ENCODE measurements around the gene POLR3B.

DNA sequence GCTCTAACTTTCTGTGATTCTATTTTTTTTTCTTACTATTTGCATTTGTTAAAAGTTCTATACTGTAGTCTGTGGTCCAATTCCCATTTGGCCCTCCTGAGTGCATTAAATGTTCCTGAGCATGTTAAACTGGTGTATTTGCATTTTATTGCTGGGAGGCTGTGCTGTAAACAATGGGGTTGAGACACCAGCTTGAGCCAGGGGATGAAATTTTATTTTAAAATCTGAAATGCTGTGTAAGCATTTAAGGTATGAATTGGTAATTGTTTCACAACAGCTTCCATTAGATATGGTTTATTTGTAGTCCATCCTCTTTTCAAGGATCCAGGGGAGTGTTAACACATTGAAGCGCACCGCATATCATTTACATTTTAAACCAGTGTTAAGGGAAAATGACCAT lies 135.3 kb downstream of the POLR3B start:
- TF ChIP-seq, protein P1, sequence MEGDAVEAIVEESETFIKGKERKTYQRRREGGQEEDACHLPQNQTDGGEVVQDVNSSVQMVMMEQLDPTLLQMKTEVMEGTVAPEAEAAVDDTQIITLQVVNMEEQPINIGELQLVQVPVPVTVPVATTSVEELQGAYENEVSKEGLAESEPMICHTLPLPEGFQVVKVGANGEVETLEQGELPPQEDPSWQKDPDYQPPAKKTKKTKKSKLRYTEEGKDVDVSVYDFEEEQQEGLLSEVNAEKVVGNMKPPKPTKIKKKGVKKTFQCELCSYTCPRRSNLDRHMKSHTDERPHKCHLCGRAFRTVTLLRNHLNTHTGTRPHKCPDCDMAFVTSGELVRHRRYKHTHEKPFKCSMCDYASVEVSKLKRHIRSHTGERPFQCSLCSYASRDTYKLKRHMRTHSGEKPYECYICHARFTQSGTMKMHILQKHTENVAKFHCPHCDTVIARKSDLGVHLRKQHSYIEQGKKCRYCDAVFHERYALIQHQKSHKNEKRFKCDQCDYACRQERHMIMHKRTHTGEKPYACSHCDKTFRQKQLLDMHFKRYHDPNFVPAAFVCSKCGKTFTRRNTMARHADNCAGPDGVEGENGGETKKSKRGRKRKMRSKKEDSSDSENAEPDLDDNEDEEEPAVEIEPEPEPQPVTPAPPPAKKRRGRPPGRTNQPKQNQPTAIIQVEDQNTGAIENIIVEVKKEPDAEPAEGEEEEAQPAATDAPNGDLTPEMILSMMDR (IDR thresholded peaks at IDR 0.05), result no peak
- TF ChIP-seq ZFX (IDR thresholded peaks at IDR 0.05; ENCODE audit: borderline replicate concordance), result no peak

All from 22Rv1 (cell line).